A549 (cell line): ENCODE results near the gene CFAP97.

Source experiments
- CBX8 ChIP-seq: fragments of 200-600 bp; sonication (generic); IDR thresholded peaks from 2 replicates; pipeline ENCODE4 v1.6.1; 2016
- CEBPB ChIP-seq, 2 experiments: fragments of >200 bp in 1 of 2; sonication (Bioruptor Twin) in 1 of 2; formaldehyde crosslinking in 1 of 2; IDR thresholded peaks; 2 replicates each; pipeline ENCODE4 v1.6.1; 2012 to 2016
- CHD2 ChIP-seq: fragments of 150-350 bp; IDR thresholded peaks from 2 replicates; pipeline ENCODE4 v1.6.1; 2014; ENCODE audit warnings: low read length; ENCODE audit not compliant: partially characterized antibody
- CTCF ChIP-seq: fragments of >200 bp; sonication (Bioruptor Twin); formaldehyde crosslinking; IDR thresholded peaks from 3 replicates; pipeline ENCODE4 v1.5.1; 2016
- EP300 ChIP-seq, 2 experiments: fragments of >200 bp; sonication (Bioruptor Twin); formaldehyde crosslinking; IDR thresholded peaks; 2 replicates in 1 of 2; 3 replicates in 1 of 2; pipeline ENCODE4 v1.6.1; 2016 to 2017
- JUNB ChIP-seq: fragments of >200 bp; sonication (Bioruptor Twin); formaldehyde crosslinking; IDR thresholded peaks from 2 replicates; pipeline ENCODE4 v1.6.1; 2016
- KDM1A ChIP-seq: fragments of 200-600 bp; sonication (generic); IDR thresholded peaks from 2 replicates; pipeline ENCODE4 v1.6.1; 2016; ENCODE audit warnings: low read depth, mild to moderate bottlenecking
- MAFK ChIP-seq: fragments of 450-650 bp; IDR thresholded peaks from 2 replicates; pipeline ENCODE4 v1.6.1; 2014; ENCODE audit not compliant: partially characterized antibody
- NFE2L2 ChIP-seq: fragments of 150-350 bp; conservative IDR thresholded peaks from 2 replicates; pipeline ENCODE4 v1.6.1; 2014; ENCODE audit warnings: low read length
- POLR2A ChIP-seq: IDR thresholded peaks from 2 replicates; pipeline ENCODE4 v1.6.1; 2012; ENCODE audit warnings: mild to moderate bottlenecking, low read length
- POLR2AphosphoS2 ChIP-seq: conservative IDR thresholded peaks from 2 replicates; pipeline ENCODE4 v1.6.1; 2012; ENCODE audit warnings: low read length, improper control_type of control experiment, inconsistent platforms
- RAD21 ChIP-seq, 2 experiments: fragments of >200 bp in 1 of 2; sonication (Bioruptor Twin) in 1 of 2; formaldehyde crosslinking in 1 of 2; IDR thresholded peaks in 1 of 2; conservative IDR thresholded peaks in 1 of 2; 2 replicates in 1 of 2; 3 replicates in 1 of 2; pipeline ENCODE4 v1.6.1; 2012 to 2018; ENCODE audit warnings: inconsistent platforms in 1 of 2
- RFX5 ChIP-seq: fragments of 450-650 bp; IDR thresholded peaks from 2 replicates; pipeline ENCODE4 v1.7.1; 2014; ENCODE audit warnings: antibody characterized with exemption, mild to moderate bottlenecking, moderate library complexity

GRCh38 chr4:185128272-185129119 lies 75.3 kb downstream of the CFAP97 start:
- TF ChIP-seq CTCF (no peak), MAFK (no peak), CBX8 (no peak), RFX5 (no peak), CHD2 (no peak), POLR2A (no peak), CEBPB (IDR thresholded peaks at IDR 0.05) (no peak), POLR2AphosphoS2 (no peak), JUNB (no peak), EP300 (IDR thresholded peaks at IDR 0.05) (no peak), KDM1A (no peak), RAD21 (conservative IDR thresholded peaks at IDR 0.05 in 1 of 2, IDR thresholded peaks at IDR 0.05 in 1 of 2) (no peak), NFE2L2 (no peak)
